ENCODE data around the gene ACSM3.

DNA sequence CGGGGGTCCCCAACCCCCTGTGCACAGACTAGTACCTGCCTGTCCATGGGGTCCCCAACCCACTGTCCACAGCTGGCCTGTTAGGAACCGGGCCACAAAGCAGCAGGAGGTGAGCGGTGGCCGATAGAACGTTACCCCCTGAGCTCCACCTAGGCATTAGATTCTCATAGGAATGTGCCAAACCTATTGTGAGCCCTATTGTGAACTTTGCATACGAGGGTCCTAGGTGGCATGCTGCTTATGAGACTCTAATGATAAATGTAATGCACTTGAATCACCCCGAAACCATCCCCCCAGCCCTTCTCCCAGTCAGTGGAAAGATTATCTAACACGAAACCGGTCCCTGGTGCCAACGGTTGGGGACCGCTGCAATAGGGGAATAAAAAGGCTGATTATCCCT is 44.0 kb downstream of the ACSM3 start:
- TF ChIP-seq, protein P1, sequence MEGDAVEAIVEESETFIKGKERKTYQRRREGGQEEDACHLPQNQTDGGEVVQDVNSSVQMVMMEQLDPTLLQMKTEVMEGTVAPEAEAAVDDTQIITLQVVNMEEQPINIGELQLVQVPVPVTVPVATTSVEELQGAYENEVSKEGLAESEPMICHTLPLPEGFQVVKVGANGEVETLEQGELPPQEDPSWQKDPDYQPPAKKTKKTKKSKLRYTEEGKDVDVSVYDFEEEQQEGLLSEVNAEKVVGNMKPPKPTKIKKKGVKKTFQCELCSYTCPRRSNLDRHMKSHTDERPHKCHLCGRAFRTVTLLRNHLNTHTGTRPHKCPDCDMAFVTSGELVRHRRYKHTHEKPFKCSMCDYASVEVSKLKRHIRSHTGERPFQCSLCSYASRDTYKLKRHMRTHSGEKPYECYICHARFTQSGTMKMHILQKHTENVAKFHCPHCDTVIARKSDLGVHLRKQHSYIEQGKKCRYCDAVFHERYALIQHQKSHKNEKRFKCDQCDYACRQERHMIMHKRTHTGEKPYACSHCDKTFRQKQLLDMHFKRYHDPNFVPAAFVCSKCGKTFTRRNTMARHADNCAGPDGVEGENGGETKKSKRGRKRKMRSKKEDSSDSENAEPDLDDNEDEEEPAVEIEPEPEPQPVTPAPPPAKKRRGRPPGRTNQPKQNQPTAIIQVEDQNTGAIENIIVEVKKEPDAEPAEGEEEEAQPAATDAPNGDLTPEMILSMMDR (conservative IDR thresholded peaks at IDR 0.05; ENCODE audit: low read depth in 2 of 2) = no peak
- TF ChIP-seq JUNB (IDR thresholded peaks at IDR 0.05; ENCODE audit: unreplicated experiment) (no peak), EZH2 (IDR thresholded peaks at IDR 0.05; ENCODE audit: low read depth, unreplicated experiment) (no peak), POLR2AphosphoS5 (IDR thresholded peaks at IDR 0.05; ENCODE audit: low read depth) (no peak), CREB1 (CRISPR knock-in tag; IDR thresholded peaks at IDR 0.05; ENCODE audit: low read depth) (no peak), EZH2phosphoT487 (IDR thresholded peaks at IDR 0.05; ENCODE audit: unreplicated experiment) (no peak), NANOG (IDR thresholded peaks at IDR 0.05; ENCODE audit: borderline replicate concordance) (no peak), ZNF331 (CRISPR knock-in tag; IDR thresholded peaks at IDR 0.05; ENCODE audit: low read depth) (no peak), ZNF462 (CRISPR knock-in tag; IDR thresholded peaks at IDR 0.05) (no peak), ZNF114 (CRISPR knock-in tag; IDR thresholded peaks at IDR 0.05) (no peak), STAT1 (IDR thresholded peaks at IDR 0.05; ENCODE audit: unreplicated experiment) (no peak)
- TF ChIP-seq, protein P2, sequence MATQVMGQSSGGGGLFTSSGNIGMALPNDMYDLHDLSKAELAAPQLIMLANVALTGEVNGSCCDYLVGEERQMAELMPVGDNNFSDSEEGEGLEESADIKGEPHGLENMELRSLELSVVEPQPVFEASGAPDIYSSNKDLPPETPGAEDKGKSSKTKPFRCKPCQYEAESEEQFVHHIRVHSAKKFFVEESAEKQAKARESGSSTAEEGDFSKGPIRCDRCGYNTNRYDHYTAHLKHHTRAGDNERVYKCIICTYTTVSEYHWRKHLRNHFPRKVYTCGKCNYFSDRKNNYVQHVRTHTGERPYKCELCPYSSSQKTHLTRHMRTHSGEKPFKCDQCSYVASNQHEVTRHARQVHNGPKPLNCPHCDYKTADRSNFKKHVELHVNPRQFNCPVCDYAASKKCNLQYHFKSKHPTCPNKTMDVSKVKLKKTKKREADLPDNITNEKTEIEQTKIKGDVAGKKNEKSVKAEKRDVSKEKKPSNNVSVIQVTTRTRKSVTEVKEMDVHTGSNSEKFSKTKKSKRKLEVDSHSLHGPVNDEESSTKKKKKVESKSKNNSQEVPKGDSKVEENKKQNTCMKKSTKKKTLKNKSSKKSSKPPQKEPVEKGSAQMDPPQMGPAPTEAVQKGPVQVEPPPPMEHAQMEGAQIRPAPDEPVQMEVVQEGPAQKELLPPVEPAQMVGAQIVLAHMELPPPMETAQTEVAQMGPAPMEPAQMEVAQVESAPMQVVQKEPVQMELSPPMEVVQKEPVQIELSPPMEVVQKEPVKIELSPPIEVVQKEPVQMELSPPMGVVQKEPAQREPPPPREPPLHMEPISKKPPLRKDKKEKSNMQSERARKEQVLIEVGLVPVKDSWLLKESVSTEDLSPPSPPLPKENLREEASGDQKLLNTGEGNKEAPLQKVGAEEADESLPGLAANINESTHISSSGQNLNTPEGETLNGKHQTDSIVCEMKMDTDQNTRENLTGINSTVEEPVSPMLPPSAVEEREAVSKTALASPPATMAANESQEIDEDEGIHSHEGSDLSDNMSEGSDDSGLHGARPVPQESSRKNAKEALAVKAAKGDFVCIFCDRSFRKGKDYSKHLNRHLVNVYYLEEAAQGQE (IDR thresholded peaks at IDR 0.05; ENCODE audit: unreplicated experiment) = no peak
- TF ChIP-seq, protein P3, sequence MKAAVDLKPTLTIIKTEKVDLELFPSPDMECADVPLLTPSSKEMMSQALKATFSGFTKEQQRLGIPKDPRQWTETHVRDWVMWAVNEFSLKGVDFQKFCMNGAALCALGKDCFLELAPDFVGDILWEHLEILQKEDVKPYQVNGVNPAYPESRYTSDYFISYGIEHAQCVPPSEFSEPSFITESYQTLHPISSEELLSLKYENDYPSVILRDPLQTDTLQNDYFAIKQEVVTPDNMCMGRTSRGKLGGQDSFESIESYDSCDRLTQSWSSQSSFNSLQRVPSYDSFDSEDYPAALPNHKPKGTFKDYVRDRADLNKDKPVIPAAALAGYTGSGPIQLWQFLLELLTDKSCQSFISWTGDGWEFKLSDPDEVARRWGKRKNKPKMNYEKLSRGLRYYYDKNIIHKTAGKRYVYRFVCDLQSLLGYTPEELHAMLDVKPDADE (IDR thresholded peaks at IDR 0.05) = no peak
